Stimulated activated CD8-positive, alpha-beta memory T cell treated with anti-CD3 and anti-CD28 coated beads, Interleukin-15, amount 100 ng/mL, for 4 hours (primary cell): Measurements from ENCODE around the gene HMBS.
"Not testable (repeated sequence)": the region's sequence is repeated elsewhere in the genome, so short reads cannot be mapped to it uniquely, and the experiment has no call there.

Experiments
- DNase-seq, 2 donors: peaks; one replicate each; pipeline ENCODE4 v3.0.0-alpha.2; 2020; ENCODE audit warnings: low read depth in 2 of 2

Gene HMBS

GRCh38 chr11:119118946-119119345 lies 34.3 kb downstream of the HMBS start:
- no peak for DNase-seq

GRCh38 chr11:119120639-119121007 lies 35.9 kb downstream of the HMBS start:
- DNase-seq, result no peak

GRCh38 chr11:119121008-119121810 lies 36.5 kb downstream of the HMBS start, which contains the start of gene HINFP:
HINFP (plus strand) TSS chr11:119121580; CDS start chr11:119126945, 5,365 bp downstream.
- DNase-seq, result peak; percentile 100

DNA sequence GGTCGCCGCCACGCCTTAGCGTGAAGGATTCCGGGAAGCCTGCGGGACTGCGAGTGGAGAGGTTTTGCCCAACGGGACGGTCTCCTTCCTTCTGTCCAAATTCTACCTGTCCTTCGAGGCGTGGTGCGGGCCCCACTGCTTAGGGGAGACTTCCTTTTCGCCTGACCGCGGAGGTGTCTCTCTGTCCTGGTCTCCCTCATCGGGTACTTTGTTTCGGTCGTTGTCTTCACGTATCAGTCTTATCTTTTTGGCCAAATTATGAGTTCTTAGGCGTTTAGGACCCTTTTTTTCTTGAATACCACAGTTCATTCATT lies 37.1 kb downstream of the HMBS start:
- no peak for DNase-seq

DNA sequence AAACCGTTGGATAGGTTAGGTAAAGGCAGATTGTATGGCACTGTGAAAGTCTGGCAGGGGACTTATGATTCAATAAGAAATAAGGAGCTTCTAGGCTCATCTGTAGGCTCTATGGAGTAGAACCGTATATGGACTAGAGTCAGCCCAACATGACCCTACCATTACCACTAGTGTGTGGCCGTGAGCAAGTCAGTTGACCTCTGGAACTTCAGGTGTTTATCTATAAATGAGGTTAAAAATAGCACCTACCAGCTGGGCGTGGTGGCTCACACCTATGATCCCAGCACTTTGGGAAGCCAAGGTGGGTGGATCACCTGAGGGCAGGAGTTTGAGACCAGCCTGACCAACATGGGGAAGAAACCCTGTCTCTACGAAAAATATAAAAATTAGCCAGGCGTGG lies 41.1 kb downstream of the HMBS start:
- DNase-seq, result no peak

GRCh38 chr11:119126675-119127268 lies 42.1 kb downstream of the HMBS start:
- DNase-seq, result no peak

DNA sequence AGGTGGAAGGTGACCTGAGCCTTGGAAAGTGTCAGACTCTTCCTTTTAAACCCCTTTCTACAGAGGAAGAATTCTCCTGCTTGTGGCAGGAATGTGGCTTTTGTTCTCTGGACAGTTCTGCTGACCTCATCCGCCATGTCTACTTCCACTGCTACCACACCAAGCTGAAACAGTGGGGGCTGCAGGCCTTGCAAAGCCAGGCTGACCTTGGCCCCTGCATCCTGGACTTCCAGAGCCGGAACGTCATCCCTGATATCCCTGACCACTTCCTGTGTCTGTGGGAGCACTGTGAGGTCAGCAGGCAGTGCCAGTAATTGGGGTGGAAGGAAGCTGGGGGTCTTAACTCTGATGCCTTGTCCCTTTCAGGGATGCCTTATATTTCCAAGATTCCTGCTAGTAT lies 46.0 kb downstream of the HMBS start:
- no peak for DNase-seq

GRCh38 chr11:119134389-119134978 lies 49.8 kb downstream of the HMBS start:
- no peak for DNase-seq

GRCh38 chr11:119139276-119139675 lies 54.6 kb downstream of the HMBS start:
- DNase-seq, result not testable (repeated sequence)
